ENCODE results near the gene BLOC1S6.

The BLOC1S6 gene

DNA sequence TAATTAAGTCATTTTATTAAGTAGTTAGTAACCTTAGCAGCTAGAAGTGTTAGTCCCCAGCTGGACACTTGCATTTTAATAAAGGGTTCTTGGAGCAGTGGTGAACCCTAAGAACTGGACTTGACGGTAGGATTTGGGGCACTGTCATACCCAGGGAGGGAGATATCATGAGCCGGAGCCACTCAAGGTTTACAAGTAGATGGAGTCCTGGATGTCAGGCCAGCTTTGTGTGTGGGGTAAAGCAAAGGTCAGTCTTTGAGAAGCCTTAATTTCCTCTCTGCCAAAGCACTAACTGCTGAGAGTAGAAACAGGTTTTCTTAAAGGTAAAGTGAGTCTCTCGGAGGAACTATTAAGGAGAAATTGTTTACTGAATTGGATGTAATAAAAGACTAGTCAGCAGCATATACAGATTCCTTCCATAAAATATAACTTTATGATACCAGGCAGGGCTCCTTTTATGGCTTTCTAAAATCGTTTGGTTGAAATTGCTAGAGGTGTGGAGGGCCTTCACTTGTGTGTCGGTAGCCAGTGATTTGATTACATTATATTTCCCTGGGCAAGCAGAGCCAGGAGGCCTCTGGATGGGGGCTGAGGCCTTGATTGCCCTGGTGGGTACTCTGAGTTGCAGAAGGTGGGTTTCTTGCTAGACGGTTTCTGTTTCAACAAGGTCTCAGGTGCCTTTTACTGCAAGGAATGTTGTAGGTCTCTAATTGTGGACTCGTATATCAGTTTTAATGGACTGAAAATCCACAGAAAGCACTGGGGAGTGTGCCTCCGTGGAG is 70.8 kb downstream of the BLOC1S6 start:
- H3K27ac Mint-ChIP-seq = peak overlapping the region; percentile 17
- H3K4me3 Mint-ChIP-seq = no peak overlapping the region
- DNase-seq = no peak
- H3K9me3 Mint-ChIP-seq = no peaks in the 10 kb centered on the region
- H3K27me3 Mint-ChIP-seq (ENCODE audit: low read depth, poor library complexity) = peaks cover 7% of the 10 kb centered on the region
- TF ChIP-seq, protein P1, sequence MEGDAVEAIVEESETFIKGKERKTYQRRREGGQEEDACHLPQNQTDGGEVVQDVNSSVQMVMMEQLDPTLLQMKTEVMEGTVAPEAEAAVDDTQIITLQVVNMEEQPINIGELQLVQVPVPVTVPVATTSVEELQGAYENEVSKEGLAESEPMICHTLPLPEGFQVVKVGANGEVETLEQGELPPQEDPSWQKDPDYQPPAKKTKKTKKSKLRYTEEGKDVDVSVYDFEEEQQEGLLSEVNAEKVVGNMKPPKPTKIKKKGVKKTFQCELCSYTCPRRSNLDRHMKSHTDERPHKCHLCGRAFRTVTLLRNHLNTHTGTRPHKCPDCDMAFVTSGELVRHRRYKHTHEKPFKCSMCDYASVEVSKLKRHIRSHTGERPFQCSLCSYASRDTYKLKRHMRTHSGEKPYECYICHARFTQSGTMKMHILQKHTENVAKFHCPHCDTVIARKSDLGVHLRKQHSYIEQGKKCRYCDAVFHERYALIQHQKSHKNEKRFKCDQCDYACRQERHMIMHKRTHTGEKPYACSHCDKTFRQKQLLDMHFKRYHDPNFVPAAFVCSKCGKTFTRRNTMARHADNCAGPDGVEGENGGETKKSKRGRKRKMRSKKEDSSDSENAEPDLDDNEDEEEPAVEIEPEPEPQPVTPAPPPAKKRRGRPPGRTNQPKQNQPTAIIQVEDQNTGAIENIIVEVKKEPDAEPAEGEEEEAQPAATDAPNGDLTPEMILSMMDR (IDR thresholded peaks at IDR 0.05) = no peak
- no peaks in the 10 kb centered on the region for H3K36me3 Mint-ChIP-seq (ENCODE audit: low read depth)
- H3K4me1 Mint-ChIP-seq = peaks cover 19% of the 10 kb centered on the region

Measured in nephron progenitor cell (in vitro differentiated cells).